ENCODE data around the gene SLC43A3. TPM values are rescaled to one million over a fixed set of nuclear protein-coding genes. Genes with fewer than 3 reads are reported as not detected.

SLC43A3 gene
- total RNA-seq, 1 donor from 2014 or later: 211 TPM

DNA sequence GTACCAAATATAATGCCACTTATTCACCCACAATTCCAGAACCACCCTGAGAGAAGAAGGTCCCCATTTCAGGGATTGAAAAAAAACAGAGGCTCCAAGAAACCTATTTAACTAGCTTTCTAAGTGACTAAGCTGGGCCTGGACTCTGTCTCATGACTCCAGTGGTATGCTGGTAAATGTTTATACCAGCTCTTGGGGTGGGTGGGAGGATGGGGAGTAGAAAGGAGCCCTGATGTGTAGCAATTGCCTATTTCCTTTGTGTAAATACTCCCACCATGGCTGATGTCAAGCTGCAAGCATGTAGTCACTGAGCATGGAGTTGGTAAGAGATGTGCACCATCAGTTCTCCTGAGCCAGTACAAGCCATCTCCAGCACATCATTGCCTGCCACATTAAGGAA is 48.7 kb downstream of the SLC43A3 start:
- Histone ChIP-seq H3K27ac (no peak overlapping the region), H3K36me3 (no peaks in the 10 kb centered on the region), H3K4me1 (no peaks in the 10 kb centered on the region), H3K9me3 (no peaks in the 10 kb centered on the region), H3K4me3 (no peak overlapping the region), H3K27me3 (no peaks in the 10 kb centered on the region)
- no peak for TF ChIP-seq CTCF (IDR thresholded peaks at IDR 0.05)
- no peak for DNase-seq (ENCODE audit: low spot score in 2 of 2)
- intact Hi-C loops (cut with DNase I): no loop called here

- H3K4me1 ChIP-seq: no peaks in the 10 kb centered on the region
- intact Hi-C loops (cut with DNase I): no loop called here
- H3K9me3 ChIP-seq: no peaks in the 10 kb centered on the region
- TF ChIP-seq CTCF (IDR thresholded peaks at IDR 0.05): no peak
- no peaks in the 10 kb centered on the region for H3K36me3 ChIP-seq
- H3K27ac ChIP-seq: no peak overlapping the region
- H3K4me3 ChIP-seq: no peak overlapping the region
- no peak for DNase-seq (ENCODE audit: low spot score in 2 of 2)
- H3K27me3 ChIP-seq: no peaks in the 10 kb centered on the region
These were observed 49.8 kb downstream of the SLC43A3 start for GRCh38 chr11:57377107-57377506.

DNA sequence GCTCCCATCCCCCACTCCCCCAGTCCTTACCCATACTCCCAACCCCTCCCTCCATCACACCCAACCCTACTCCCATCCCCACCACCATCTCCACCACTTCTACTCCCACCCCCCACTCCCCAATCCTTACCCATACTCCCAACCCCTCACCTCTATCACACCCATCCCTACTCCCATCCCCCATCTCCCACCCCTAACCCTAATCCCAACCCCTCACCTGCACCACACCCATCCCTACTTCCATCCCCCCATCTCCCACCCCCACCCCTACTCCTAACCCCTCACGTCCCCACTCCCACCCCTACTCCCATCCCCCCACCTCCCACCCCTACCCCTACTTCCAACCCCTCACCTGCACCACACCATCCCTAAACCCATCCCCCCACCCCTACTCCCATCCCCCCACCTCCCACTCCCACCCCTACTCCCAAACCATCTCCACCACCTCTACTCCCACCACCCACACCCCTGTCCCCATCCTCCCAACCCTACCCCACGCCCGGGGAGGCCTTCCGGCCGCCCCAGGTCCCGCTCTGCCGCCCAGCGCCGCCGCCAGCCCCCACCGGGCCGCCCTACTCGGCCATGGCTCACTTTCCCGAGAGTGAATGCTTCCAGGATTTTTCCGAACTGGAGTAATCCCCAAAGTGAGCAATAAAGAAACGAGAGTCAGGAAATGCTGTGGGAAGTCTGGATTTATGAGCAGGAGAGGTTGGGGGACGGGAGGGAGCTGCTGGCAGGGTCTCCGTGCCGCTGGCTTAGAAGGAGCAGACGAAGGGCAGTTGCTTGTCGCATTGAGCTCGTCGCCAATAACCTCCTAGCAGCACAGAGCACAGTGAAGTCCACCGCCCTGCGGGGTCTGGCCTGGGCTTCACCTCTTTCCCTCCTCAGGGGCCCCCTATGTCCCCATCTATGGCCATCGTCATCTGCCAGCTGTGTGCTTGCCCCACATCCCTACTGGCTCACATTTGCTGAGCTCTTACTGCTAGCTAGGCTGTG is 50.5 kb downstream of the SLC43A3 start:
- Histone ChIP-seq H3K4me1 (no peaks in the 10 kb centered on the region), H3K4me3 (no peak overlapping the region), H3K36me3 (no peaks in the 10 kb centered on the region), H3K9me3 (no peaks in the 10 kb centered on the region), H3K27me3 (no peaks in the 10 kb centered on the region), H3K27ac (no peak overlapping the region)
- no peak for TF ChIP-seq CTCF (IDR thresholded peaks at IDR 0.05)
- DNase-seq (ENCODE audit: low spot score in 2 of 2): no peak
- intact Hi-C loops (cut with DNase I): no loop called here

DNA sequence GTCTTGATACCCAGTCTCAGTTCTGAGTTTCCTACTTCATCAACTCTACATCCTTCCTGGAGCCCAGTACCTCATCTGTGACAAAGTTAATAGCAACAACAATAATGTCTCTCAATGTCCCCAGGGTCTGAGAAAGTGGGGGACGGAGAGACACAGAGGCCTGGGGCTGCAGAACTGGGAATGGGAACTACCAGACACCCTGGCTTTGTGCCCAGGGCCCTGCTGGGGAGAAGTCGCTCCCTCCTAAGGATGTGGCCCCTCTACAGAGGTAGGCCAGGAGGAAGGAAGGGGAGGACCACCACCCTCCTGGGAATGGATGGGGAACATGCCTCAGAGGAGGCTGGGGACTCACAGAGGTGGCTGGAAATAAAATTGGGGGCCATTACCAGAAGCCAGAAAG is 51.4 kb downstream of the SLC43A3 start:
- DNase-seq (ENCODE audit: low spot score in 2 of 2): no peak
- intact Hi-C loops (cut with DNase I): no loop called here
- Histone ChIP-seq H3K4me1 (no peaks in the 10 kb centered on the region), H3K36me3 (no peaks in the 10 kb centered on the region), H3K27me3 (no peaks in the 10 kb centered on the region), H3K27ac (no peak overlapping the region), H3K4me3 (no peak overlapping the region), H3K9me3 (no peaks in the 10 kb centered on the region)
- TF ChIP-seq CTCF (IDR thresholded peaks at IDR 0.05): no peak

DNA sequence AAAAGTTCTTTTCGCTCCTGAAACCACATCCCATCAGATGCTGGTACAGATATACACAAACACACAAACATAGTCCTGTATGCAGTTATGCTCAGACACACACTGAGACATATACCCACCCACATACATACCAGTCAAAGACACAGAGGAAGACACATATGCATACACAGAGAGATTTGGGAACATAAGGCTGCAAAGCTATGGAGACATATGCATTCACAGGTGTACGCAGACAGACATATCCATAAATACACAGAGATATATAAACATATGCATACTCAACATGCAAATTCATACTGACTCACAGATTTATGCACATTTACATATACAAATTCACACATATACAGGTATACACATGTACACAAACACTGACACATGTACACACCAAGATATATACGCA is 52.0 kb downstream of the SLC43A3 start:
- intact Hi-C loops (cut with DNase I): no loop called here
- Histone ChIP-seq H3K27me3 (no peaks in the 10 kb centered on the region), H3K4me1 (no peaks in the 10 kb centered on the region), H3K27ac (no peak overlapping the region), H3K36me3 (no peaks in the 10 kb centered on the region), H3K4me3 (no peak overlapping the region), H3K9me3 (no peaks in the 10 kb centered on the region)
- DNase-seq (ENCODE audit: low spot score in 2 of 2): no peak
- TF ChIP-seq CTCF (IDR thresholded peaks at IDR 0.05): no peak
